ENCODE measurements around the gene GDPD4.

Gene GDPD4

GRCh38 chr11:77176996-77177395, 124.5 kb downstream of the GDPD4 start:
- no peak for ATAC-seq (ENCODE audit: low read depth)
- no peak for TF ChIP-seq CTCF (IDR thresholded peaks at IDR 0.05; ENCODE audit: poor library complexity, severe bottlenecking)

GRCh38 chr11:77175869-77176539, 125.5 kb downstream of the GDPD4 start:
- TF ChIP-seq CTCF (IDR thresholded peaks at IDR 0.05; ENCODE audit: poor library complexity, severe bottlenecking), result no peak
- Histone ChIP-seq H3K4me3 (ENCODE audit: severe bottlenecking) (no peak overlapping the region), H3K9me3 (ENCODE audit: severe bottlenecking) (no peaks in the 10 kb centered on the region), H3K4me1 (ENCODE audit: insufficient read depth, poor library complexity, severe bottlenecking) (no peaks in the 10 kb centered on the region), H3K27ac (ENCODE audit: poor library complexity, severe bottlenecking) (no peak overlapping the region), H3K27me3 (ENCODE audit: insufficient read depth, poor library complexity, severe bottlenecking) (no peaks in the 10 kb centered on the region), H3K36me3 (ENCODE audit: low read depth) (no peaks in the 10 kb centered on the region)
- DNase-seq (ENCODE audit: low spot score) (no peak), ATAC-seq (ENCODE audit: low read depth) (no peak)

More at GRCh38 chr11:77176996-77177395, 124.5 kb downstream of the GDPD4 start:
- DNase-seq (ENCODE audit: low spot score), result no peak
- no peaks in the 10 kb centered on the region for H3K4me1 ChIP-seq (ENCODE audit: insufficient read depth, poor library complexity, severe bottlenecking)
- H3K36me3 ChIP-seq (ENCODE audit: low read depth), result no peaks in the 10 kb centered on the region
- no peaks in the 10 kb centered on the region for H3K27me3 ChIP-seq (ENCODE audit: insufficient read depth, poor library complexity, severe bottlenecking)
- H3K9me3 ChIP-seq (ENCODE audit: severe bottlenecking), result no peaks in the 10 kb centered on the region
- H3K27ac ChIP-seq (ENCODE audit: poor library complexity, severe bottlenecking), result no peak overlapping the region
- no peak overlapping the region for H3K4me3 ChIP-seq (ENCODE audit: severe bottlenecking)

- H3K27me3 ChIP-seq (ENCODE audit: insufficient read depth, poor library complexity, severe bottlenecking), result no peaks in the 10 kb centered on the region
- no peak for TF ChIP-seq CTCF (IDR thresholded peaks at IDR 0.05; ENCODE audit: poor library complexity, severe bottlenecking)
- ATAC-seq (ENCODE audit: low read depth) (no peak), DNase-seq (ENCODE audit: low spot score) (no peak)
- no peak overlapping the region for H3K27ac ChIP-seq (ENCODE audit: poor library complexity, severe bottlenecking)
- no peaks in the 10 kb centered on the region for H3K9me3 ChIP-seq (ENCODE audit: severe bottlenecking)
- no peaks in the 10 kb centered on the region for H3K36me3 ChIP-seq (ENCODE audit: low read depth)
- H3K4me1 ChIP-seq (ENCODE audit: insufficient read depth, poor library complexity, severe bottlenecking), result no peaks in the 10 kb centered on the region
- no peak overlapping the region for H3K4me3 ChIP-seq (ENCODE audit: severe bottlenecking)
Measured at GRCh38 chr11:77175021-77175842, 126.3 kb downstream of the GDPD4 start.

GRCh38 chr11:77174559-77174958, 126.9 kb downstream of the GDPD4 start:
- Histone ChIP-seq H3K36me3 (ENCODE audit: low read depth) (no peaks in the 10 kb centered on the region), H3K4me1 (ENCODE audit: insufficient read depth, poor library complexity, severe bottlenecking) (no peaks in the 10 kb centered on the region), H3K9me3 (ENCODE audit: severe bottlenecking) (no peaks in the 10 kb centered on the region), H3K4me3 (ENCODE audit: severe bottlenecking) (no peak overlapping the region), H3K27ac (ENCODE audit: poor library complexity, severe bottlenecking) (no peak overlapping the region), H3K27me3 (ENCODE audit: insufficient read depth, poor library complexity, severe bottlenecking) (no peaks in the 10 kb centered on the region)
- TF ChIP-seq CTCF (IDR thresholded peaks at IDR 0.05; ENCODE audit: poor library complexity, severe bottlenecking), result no peak
- DNase-seq (ENCODE audit: low spot score) (no peak), ATAC-seq (ENCODE audit: low read depth) (no peak)

- no peak overlapping the region for H3K27ac ChIP-seq (ENCODE audit: poor library complexity, severe bottlenecking)
- H3K4me3 ChIP-seq (ENCODE audit: severe bottlenecking), result no peak overlapping the region
- H3K27me3 ChIP-seq (ENCODE audit: insufficient read depth, poor library complexity, severe bottlenecking), result no peaks in the 10 kb centered on the region
- H3K4me1 ChIP-seq (ENCODE audit: insufficient read depth, poor library complexity, severe bottlenecking), result no peaks in the 10 kb centered on the region
- TF ChIP-seq CTCF (IDR thresholded peaks at IDR 0.05; ENCODE audit: poor library complexity, severe bottlenecking), result no peak
- no peak for ATAC-seq (ENCODE audit: low read depth)
- DNase-seq (ENCODE audit: low spot score), result no peak
- H3K36me3 ChIP-seq (ENCODE audit: low read depth), result no peaks in the 10 kb centered on the region
- H3K9me3 ChIP-seq (ENCODE audit: severe bottlenecking), result no peaks in the 10 kb centered on the region
Measured at GRCh38 chr11:77173494-77173893, 128.0 kb downstream of the GDPD4 start.

All from RWPE2 (cell line).